ENCODE measurements around the gene KLC3.

KLC3 gene

DNA sequence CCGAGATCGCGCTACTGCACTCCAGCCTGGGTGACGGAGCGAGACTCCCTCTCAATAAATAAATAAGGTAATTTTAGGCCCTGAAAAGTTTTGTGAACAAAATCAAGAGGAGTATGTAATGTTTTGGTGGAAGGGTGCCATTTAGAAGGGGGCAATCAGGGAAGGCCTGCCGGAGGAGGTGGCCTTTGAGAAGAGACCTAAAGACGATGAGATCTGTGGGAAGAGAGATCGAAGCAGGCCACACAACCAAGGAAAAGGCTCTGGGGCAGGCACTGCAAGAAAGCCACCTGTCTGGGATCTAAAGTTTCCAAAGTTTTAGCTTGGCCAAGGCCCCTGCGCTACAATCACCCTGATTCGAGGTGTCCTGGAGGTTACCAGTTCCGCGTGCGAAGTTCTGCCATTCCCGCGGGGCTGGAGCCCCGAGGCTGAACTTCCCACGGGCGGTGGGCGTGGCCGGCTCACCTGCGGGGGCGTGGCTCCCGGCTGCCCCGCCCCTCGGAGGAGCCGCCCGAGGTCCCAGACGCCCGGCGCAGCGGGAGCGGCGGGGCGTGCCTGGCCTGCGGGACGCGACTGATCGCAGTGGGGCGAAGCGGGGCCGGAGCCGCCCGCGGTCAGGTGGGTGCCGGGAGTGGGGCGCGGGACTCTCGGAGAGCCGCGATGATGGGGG, at the start of gene KLC3:
Gene KLC3 (plus strand): TSS at position 519 of the 667 bp plus-strand sequence. CDS start 4,792 bp downstream, outside the sequence.
- no peak within 1 kb of the TSS for H3K4me3 ChIP-seq (ENCODE audit: low read length)
- no peak within 1 kb of the TSS for H3K9ac ChIP-seq (ENCODE audit: low read length)
- peaks cover 18% of the 10 kb centered on the region for H3K27me3 ChIP-seq (ENCODE audit: control insufficient read depth, insufficient read depth, low read length)
- no peaks in the 10 kb centered on the region for H3K9me3 ChIP-seq (ENCODE audit: control insufficient read depth, low read length)
- H3K36me3 ChIP-seq (ENCODE audit: control insufficient read depth, insufficient read depth, low read length): no peaks in the 10 kb centered on the region
- H3K4me1 ChIP-seq (ENCODE audit: control insufficient read depth, insufficient read depth, low read length): peaks cover 13% of the 10 kb centered on the region

DNA sequence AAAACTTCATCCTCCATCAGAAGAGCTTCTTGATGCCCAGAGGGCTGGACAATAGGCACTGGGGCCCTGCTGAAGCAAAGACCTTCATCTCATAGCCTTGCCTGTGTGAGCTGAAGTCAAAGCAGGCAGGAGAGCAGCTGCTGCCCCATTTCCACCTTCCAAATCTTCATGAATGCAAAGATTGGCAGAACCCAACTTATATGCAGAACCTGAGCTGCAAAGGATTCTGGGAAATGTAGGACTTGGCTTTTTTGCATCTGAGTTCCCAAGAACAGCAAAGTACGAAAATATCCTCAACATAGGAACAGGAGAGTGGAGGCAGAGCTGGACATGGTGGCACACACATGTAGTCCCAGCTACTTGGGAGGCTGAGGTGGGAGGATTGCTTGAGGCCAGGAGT, 48.7 kb upstream of the KLC3 start:
- Histone ChIP-seq H3K4me1 (ENCODE audit: control insufficient read depth, insufficient read depth, low read length) (no peaks in the 10 kb centered on the region), H3K9me3 (ENCODE audit: control insufficient read depth, low read length) (no peaks in the 10 kb centered on the region), H3K36me3 (ENCODE audit: control insufficient read depth, insufficient read depth, low read length) (no peaks in the 10 kb centered on the region), H3K9ac (ENCODE audit: low read length) (no peak overlapping the region), H3K4me3 (ENCODE audit: low read length) (no peak overlapping the region), H3K27me3 (ENCODE audit: control insufficient read depth, insufficient read depth, low read length) (no peaks in the 10 kb centered on the region)

DNA sequence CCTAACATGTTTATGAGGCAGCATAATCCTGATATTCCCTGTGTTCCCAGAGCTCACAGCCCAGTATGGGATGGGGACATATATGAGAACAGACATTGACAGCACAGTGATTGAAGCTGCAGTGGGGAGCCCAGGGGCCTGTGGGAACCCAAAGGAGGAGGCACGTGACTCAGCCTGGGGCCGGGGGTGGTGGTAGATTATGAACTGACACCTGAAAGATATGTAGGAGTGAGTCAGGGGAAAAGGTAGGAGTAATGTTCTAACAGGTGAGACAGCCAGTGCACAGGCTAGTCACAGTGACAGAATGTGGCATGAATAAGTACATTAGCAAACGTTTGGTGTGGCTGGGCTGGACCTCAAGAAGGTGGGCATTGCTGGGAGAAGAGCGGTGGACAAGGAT, 46.9 kb upstream of the KLC3 start:
- no peak overlapping the region for H3K4me3 ChIP-seq (ENCODE audit: low read length)
- H3K9ac ChIP-seq (ENCODE audit: low read length): no peak overlapping the region
- H3K4me1 ChIP-seq (ENCODE audit: control insufficient read depth, insufficient read depth, low read length): no peaks in the 10 kb centered on the region
- H3K9me3 ChIP-seq (ENCODE audit: control insufficient read depth, low read length): no peaks in the 10 kb centered on the region
- H3K36me3 ChIP-seq (ENCODE audit: control insufficient read depth, insufficient read depth, low read length): peaks cover 4% of the 10 kb centered on the region
- no peaks in the 10 kb centered on the region for H3K27me3 ChIP-seq (ENCODE audit: control insufficient read depth, insufficient read depth, low read length)

DNA sequence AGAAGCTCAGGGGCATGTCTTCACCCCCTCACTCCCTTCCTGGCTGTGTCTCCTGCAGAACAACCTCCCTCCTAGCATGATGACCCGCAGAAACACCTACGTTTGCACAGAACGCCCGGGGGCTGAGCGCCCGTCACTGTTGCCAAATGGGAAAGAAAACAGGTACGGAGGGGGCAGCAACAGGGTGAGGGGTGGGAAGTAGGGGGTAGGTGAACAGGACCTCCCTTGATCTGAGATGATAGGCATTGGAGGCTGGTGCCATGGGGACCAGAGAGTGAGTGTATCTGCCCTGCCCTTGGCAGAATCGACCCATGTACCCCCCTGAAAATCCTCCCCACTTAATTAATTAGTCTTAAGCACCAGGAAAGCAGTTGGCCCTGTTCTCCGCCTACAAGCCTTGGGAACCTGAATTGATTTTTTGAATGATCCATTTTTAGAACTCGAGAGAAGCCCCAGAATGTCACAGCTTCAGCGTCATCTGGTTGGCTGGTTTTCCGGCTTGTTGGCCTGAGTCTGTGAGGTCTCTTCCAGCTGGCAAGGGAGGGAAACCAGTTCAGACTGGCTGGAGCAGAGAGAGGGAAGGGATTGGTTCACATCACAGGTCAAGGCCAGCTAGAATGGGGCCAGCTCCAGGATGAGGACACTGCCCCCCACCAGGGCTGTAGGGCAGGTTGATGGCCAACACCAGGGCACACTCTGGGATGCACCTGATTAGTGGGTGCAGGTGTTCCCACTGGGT, 46.1 kb upstream of the KLC3 start:
- Histone ChIP-seq H3K36me3 (ENCODE audit: control insufficient read depth, insufficient read depth, low read length) (peaks cover 4% of the 10 kb centered on the region), H3K4me3 (ENCODE audit: low read length) (no peak overlapping the region), H3K4me1 (ENCODE audit: control insufficient read depth, insufficient read depth, low read length) (no peaks in the 10 kb centered on the region), H3K9ac (ENCODE audit: low read length) (no peak overlapping the region), H3K9me3 (ENCODE audit: control insufficient read depth, low read length) (no peaks in the 10 kb centered on the region), H3K27me3 (ENCODE audit: control insufficient read depth, insufficient read depth, low read length) (no peaks in the 10 kb centered on the region)

DNA sequence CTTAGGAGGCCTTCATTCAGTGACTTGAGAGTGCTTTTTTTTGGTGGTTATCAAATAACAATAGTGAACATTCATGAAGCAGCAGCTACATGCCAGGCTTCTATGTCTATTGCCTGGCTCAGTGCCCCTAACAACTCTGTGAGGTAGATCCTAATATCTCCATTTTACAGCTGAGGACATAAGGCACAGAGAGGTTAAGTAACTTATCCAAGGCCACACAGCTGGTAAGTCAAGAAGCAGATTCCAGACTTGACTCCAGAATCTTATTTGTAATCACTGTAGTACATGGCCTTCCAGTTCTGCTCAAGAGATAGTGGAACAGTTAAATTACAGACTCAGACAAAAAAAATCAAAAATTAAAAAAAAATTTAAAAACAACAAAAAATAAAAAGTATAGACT, 44.7 kb upstream of the KLC3 start:
- Histone ChIP-seq H3K36me3 (ENCODE audit: control insufficient read depth, insufficient read depth, low read length) (peaks cover 4% of the 10 kb centered on the region), H3K9me3 (ENCODE audit: control insufficient read depth, low read length) (no peaks in the 10 kb centered on the region), H3K4me1 (ENCODE audit: control insufficient read depth, insufficient read depth, low read length) (no peaks in the 10 kb centered on the region), H3K27me3 (ENCODE audit: control insufficient read depth, insufficient read depth, low read length) (no peaks in the 10 kb centered on the region), H3K4me3 (ENCODE audit: low read length) (no peak overlapping the region), H3K9ac (ENCODE audit: low read length) (no peak overlapping the region)

DNA sequence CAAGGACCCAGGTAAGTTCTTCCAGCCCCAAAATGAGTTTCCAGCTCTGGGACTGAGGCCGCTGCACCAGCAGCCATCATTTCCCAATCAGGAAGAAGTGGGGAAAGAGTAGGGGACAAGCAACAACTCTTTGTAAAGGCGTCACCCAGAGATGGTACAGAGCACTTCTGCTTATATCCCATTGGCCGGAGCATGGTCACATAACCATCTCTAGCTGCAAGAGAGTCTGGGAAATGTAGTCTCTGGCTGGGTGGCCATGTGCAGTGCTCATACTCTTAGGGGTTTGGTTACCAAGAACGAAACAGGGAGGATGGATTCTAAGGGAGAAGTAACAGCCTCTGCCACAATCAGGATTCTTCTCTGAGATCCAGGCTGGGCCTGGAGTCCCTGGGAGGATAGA, 44.2 kb upstream of the KLC3 start:
- Histone ChIP-seq H3K9me3 (ENCODE audit: control insufficient read depth, low read length) (no peaks in the 10 kb centered on the region), H3K4me3 (ENCODE audit: low read length) (no peak overlapping the region), H3K36me3 (ENCODE audit: control insufficient read depth, insufficient read depth, low read length) (peaks cover 4% of the 10 kb centered on the region), H3K9ac (ENCODE audit: low read length) (no peak overlapping the region), H3K27me3 (ENCODE audit: control insufficient read depth, insufficient read depth, low read length) (no peaks in the 10 kb centered on the region), H3K4me1 (ENCODE audit: control insufficient read depth, insufficient read depth, low read length) (no peaks in the 10 kb centered on the region)

DNA sequence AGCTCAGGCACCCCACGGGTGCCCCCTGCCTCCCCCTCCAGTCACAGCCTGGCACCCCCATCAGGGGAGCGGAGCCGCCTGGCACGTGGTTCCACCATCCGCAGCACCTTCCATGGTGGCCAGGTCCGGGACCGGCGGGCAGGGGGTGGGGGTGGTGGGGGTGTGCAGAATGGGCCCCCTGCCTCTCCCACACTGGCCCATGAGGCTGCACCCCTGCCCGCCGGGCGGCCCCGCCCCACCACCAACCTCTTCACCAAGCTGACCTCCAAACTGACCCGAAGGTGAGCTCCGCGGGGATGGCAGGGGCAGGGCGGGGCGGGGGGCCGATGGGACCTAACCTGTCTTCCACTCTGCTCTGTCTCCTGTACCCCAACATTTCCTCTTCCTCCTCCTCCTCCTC, 42.9 kb upstream of the KLC3 start:
- Histone ChIP-seq H3K9me3 (ENCODE audit: control insufficient read depth, low read length) (no peaks in the 10 kb centered on the region), H3K36me3 (ENCODE audit: control insufficient read depth, insufficient read depth, low read length) (peaks cover 4% of the 10 kb centered on the region), H3K9ac (ENCODE audit: low read length) (no peak overlapping the region), H3K4me3 (ENCODE audit: low read length) (no peak overlapping the region), H3K27me3 (ENCODE audit: control insufficient read depth, insufficient read depth, low read length) (no peaks in the 10 kb centered on the region), H3K4me1 (ENCODE audit: control insufficient read depth, insufficient read depth, low read length) (no peaks in the 10 kb centered on the region)

DNA sequence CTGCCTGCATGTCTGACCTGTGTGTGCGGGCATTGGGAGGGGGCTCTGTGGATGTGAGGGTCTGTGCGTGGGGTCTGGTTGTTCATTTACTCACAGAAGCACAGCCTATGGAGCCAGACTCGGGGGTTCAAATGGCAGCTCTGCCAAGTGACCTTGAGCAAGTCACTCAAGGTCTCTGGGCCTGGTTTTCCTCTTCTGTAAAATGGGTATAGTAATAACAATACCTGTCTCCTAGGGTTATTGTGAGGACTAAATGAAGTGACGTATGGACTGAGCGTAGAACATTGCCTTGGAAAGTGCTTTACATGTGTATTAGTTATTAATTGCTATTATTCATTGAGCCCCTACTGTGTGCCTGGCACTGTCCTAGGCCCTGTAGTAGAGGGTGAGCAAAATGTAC, 42.3 kb upstream of the KLC3 start:
- no peaks in the 10 kb centered on the region for H3K4me1 ChIP-seq (ENCODE audit: control insufficient read depth, insufficient read depth, low read length)
- H3K36me3 ChIP-seq (ENCODE audit: control insufficient read depth, insufficient read depth, low read length): peaks cover 4% of the 10 kb centered on the region
- H3K9me3 ChIP-seq (ENCODE audit: control insufficient read depth, low read length): no peaks in the 10 kb centered on the region
- no peak overlapping the region for H3K9ac ChIP-seq (ENCODE audit: low read length)
- H3K4me3 ChIP-seq (ENCODE audit: low read length): no peak overlapping the region
- H3K27me3 ChIP-seq (ENCODE audit: control insufficient read depth, insufficient read depth, low read length): no peaks in the 10 kb centered on the region

DNA sequence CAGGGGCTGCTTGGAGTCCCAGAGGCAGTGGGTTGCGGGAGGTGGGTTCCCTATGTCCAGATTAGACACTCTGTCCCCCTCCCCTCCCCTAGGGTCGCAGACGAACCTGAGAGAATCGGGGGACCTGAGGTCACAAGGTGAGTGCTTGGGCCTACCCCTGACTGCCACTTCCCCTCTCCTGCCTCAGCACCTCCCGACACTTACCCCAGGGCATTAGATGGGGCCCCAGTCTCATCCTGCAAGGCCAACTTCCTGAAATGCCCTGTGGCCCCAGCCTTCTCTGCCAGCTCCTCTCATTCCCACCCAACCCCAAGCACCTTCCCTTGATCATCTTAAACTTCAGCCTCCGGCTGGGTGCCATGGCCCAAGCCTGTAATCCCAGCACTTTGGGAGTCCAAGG, 40.8 kb upstream of the KLC3 start:
- H3K4me3 ChIP-seq (ENCODE audit: low read length): no peak overlapping the region
- H3K9ac ChIP-seq (ENCODE audit: low read length): no peak overlapping the region
- peaks cover 4% of the 10 kb centered on the region for H3K36me3 ChIP-seq (ENCODE audit: control insufficient read depth, insufficient read depth, low read length)
- H3K4me1 ChIP-seq (ENCODE audit: control insufficient read depth, insufficient read depth, low read length): no peaks in the 10 kb centered on the region
- H3K9me3 ChIP-seq (ENCODE audit: control insufficient read depth, low read length): no peaks in the 10 kb centered on the region
- no peaks in the 10 kb centered on the region for H3K27me3 ChIP-seq (ENCODE audit: control insufficient read depth, insufficient read depth, low read length)

DNA sequence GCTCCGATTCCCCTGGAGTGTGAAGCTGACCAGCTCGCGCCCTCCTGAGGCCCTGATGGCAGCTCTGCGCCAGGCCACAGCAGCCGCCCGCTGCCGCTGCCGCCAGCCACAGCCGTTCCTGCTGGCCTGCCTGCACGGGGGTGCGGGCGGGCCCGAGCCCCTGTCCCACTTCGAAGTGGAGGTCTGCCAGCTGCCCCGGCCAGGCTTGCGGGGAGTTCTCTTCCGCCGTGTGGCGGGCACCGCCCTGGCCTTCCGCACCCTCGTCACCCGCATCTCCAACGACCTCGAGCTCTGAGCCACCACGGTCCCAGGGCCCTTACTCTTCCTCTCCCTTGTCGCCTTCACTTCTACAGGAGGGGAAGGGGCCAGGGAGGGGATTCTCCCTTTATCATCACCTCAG, 38.1 kb upstream of the KLC3 start:
- peaks cover 4% of the 10 kb centered on the region for H3K36me3 ChIP-seq (ENCODE audit: control insufficient read depth, insufficient read depth, low read length)
- no peaks in the 10 kb centered on the region for H3K9me3 ChIP-seq (ENCODE audit: control insufficient read depth, low read length)
- H3K4me3 ChIP-seq (ENCODE audit: low read length): no peak overlapping the region
- no peak overlapping the region for H3K9ac ChIP-seq (ENCODE audit: low read length)
- H3K27me3 ChIP-seq (ENCODE audit: control insufficient read depth, insufficient read depth, low read length): no peaks in the 10 kb centered on the region
- H3K4me1 ChIP-seq (ENCODE audit: control insufficient read depth, insufficient read depth, low read length): no peaks in the 10 kb centered on the region

DNA sequence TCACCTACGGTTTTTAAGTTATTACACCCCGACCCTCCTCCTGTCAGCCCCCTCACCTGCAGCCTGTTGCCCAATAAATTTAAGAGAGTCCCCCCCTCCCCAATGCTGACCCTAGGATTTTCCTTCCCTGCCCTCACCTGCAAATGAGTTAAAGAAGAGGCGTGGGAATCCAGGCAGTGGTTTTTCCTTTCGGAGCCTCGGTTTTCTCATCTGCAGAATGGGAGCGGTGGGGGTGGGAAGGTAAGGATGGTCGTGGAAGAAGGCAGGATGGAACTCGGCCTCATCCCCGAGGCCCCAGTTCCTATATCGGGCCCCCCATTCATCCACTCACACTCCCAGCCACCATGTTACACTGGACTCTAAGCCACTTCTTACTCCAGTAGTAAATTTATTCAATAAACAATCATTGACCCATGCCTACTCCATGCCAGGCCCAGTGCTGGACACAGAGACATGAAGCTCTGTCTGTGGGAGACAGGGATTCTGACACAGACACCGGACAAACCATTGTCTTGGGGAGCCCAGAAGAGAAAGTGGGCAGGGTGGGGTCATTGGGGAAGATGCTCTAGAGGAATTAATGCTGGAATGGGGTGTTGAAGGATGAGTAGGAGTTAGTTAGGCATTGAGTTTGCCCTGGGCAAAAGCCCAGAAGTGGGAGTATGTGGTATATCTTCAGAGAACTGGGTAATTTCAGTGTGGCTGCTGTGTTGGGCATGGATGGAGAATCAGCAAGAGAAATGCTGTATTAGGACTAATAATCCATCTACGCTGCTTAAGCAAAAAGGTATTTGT, 37.1 kb upstream of the KLC3 start:
- Histone ChIP-seq H3K9me3 (ENCODE audit: control insufficient read depth, low read length) (no peaks in the 10 kb centered on the region), H3K9ac (ENCODE audit: low read length) (no peak overlapping the region), H3K27me3 (ENCODE audit: control insufficient read depth, insufficient read depth, low read length) (no peaks in the 10 kb centered on the region), H3K4me1 (ENCODE audit: control insufficient read depth, insufficient read depth, low read length) (no peaks in the 10 kb centered on the region), H3K36me3 (ENCODE audit: control insufficient read depth, insufficient read depth, low read length) (no peaks in the 10 kb centered on the region), H3K4me3 (ENCODE audit: low read length) (no peak overlapping the region)

Measured in mucosa of stomach (tissue), 1 donor.